ENCODE results near the gene STX8. TPM values are rescaled to one million over a fixed set of nuclear protein-coding genes. Genes with fewer than 3 reads are reported as not detected.
A peak's percentile ranks its signal among the peaks of the same experiment; 100 is the strongest.

Gene STX8
- total RNA-seq, 4 donors from 2014 or later, result 22.0 to 67.3 (median 46.5) TPM

GRCh38 chr17:9479964-9480363 is 95.7 kb downstream of the STX8 start:
- no peaks in the 10 kb centered on the region for H3K27me3 ChIP-seq
- intact Hi-C loops (cut with DNase I; ENCODE audit: low total_unique reads), result no loop called here
- DNase-seq, result no peak
- H3K4me1 ChIP-seq, result no peaks in the 10 kb centered on the region
- H3K36me3 ChIP-seq, result no peaks in the 10 kb centered on the region
- H3K9me3 ChIP-seq, result no peaks in the 10 kb centered on the region
- H3K4me3 ChIP-seq, result no peak overlapping the region
- no peak overlapping the region for H3K27ac ChIP-seq
- TF ChIP-seq POLR2A (IDR thresholded peaks at IDR 0.05), result no peak
- no peak for TF ChIP-seq CTCF (IDR thresholded peaks at IDR 0.05)

- Histone ChIP-seq H3K4me1 (no peaks in the 10 kb centered on the region), H3K9me3 (no peaks in the 10 kb centered on the region), H3K27me3 (no peaks in the 10 kb centered on the region), H3K27ac (no peak overlapping the region), H3K4me3 (no peak overlapping the region), H3K36me3 (no peaks in the 10 kb centered on the region)
- intact Hi-C loops (cut with DNase I; ENCODE audit: low total_unique reads), result no loop called here
- no peak for DNase-seq
- no peak for TF ChIP-seq CTCF (IDR thresholded peaks at IDR 0.05)
- no peak for TF ChIP-seq POLR2A (IDR thresholded peaks at IDR 0.05)
Observed at GRCh38 chr17:9478889-9479288, 96.7 kb downstream of the STX8 start.

GRCh38 chr17:9475101-9475658 is 100.4 kb downstream of the STX8 start:
- DNase-seq, result no peak
- Histone ChIP-seq H3K4me3 (no peak overlapping the region), H3K36me3 (no peaks in the 10 kb centered on the region), H3K4me1 (no peaks in the 10 kb centered on the region), H3K27ac (no peak overlapping the region), H3K27me3 (no peaks in the 10 kb centered on the region), H3K9me3 (no peaks in the 10 kb centered on the region)
- intact Hi-C loops (cut with DNase I; ENCODE audit: low total_unique reads), result no loop called here
- TF ChIP-seq CTCF (IDR thresholded peaks at IDR 0.05), result no peak
- TF ChIP-seq POLR2A (IDR thresholded peaks at IDR 0.05), result no peak

- no peak overlapping the region for H3K27ac ChIP-seq
- no peak overlapping the region for H3K4me3 ChIP-seq
- no peak for DNase-seq
- intact Hi-C loops (cut with DNase I; ENCODE audit: low total_unique reads), result no loop called here
- no peaks in the 10 kb centered on the region for H3K9me3 ChIP-seq
- H3K4me1 ChIP-seq, result no peaks in the 10 kb centered on the region
- H3K36me3 ChIP-seq, result no peaks in the 10 kb centered on the region
- no peaks in the 10 kb centered on the region for H3K27me3 ChIP-seq
- TF ChIP-seq CTCF (IDR thresholded peaks at IDR 0.05), result no peak
- no peak for TF ChIP-seq POLR2A (IDR thresholded peaks at IDR 0.05)
Observed at GRCh38 chr17:9473711-9474110, 101.9 kb downstream of the STX8 start.

DNA sequence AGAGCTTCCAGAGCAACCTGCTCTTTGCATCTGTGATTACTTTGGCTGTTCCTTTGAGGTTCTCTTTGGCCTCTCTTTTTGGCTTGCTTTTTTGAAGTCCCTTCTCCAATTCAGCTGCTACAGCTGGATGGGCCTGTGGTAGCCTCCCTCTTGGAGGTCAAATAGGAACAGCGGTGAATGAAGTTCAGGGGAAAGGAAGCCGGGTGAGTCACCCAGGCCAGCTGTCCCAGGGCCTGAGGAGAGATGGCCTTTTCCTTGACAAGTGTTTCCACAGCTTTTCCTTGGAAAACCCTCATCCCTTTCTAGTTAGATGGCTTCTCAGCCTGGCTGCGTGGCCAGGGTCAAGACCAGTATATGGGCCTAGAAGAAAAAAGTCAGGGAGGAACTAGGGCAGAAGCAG is 103.1 kb downstream of the STX8 start:
- Histone ChIP-seq H3K4me3 (no peak overlapping the region), H3K36me3 (no peaks in the 10 kb centered on the region), H3K4me1 (no peaks in the 10 kb centered on the region), H3K9me3 (no peaks in the 10 kb centered on the region), H3K27ac (no peak overlapping the region), H3K27me3 (no peaks in the 10 kb centered on the region)
- intact Hi-C loops (cut with DNase I; ENCODE audit: low total_unique reads), result no loop called here
- TF ChIP-seq POLR2A (IDR thresholded peaks at IDR 0.05) (no peak), CTCF (IDR thresholded peaks at IDR 0.05) (no peak)
- peak; percentile 21 to 23 for DNase-seq
